Kasumi-1 (cell line): Measurements from ENCODE around the gene RNF17.
A peak's percentile ranks its signal among the peaks of the same experiment; 100 is the strongest.

ENCODE experiments used
- DNase-seq, 2 experiments: peaks; one replicate each; lab custom pipeline; 2025; lab: John Stamatoyannopoulos, UW

RNF17 gene

DNA sequence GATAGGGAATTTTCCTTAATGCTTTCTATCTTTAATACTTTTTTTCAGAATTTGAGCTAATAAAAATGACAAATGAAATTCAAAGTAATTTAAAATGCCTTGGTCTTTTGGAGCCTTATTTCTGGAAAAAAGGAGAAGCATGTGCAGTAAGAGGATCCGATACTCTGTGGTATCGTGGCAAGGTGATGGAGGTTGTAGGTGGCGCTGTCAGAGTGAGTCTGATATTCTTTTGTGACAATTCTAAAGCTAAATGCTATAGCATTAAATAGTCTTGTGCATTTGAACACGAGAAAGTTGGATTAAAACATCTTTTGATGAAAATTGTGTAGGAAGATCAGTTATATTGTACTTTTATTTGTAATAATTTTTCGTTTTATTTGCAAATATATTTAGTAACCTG, 95.0 kb downstream of the RNF17 start:
- no peak for DNase-seq

GRCh38 chr13:24860770-24861169, 96.8 kb downstream of the RNF17 start:
- no peak for DNase-seq

DNA sequence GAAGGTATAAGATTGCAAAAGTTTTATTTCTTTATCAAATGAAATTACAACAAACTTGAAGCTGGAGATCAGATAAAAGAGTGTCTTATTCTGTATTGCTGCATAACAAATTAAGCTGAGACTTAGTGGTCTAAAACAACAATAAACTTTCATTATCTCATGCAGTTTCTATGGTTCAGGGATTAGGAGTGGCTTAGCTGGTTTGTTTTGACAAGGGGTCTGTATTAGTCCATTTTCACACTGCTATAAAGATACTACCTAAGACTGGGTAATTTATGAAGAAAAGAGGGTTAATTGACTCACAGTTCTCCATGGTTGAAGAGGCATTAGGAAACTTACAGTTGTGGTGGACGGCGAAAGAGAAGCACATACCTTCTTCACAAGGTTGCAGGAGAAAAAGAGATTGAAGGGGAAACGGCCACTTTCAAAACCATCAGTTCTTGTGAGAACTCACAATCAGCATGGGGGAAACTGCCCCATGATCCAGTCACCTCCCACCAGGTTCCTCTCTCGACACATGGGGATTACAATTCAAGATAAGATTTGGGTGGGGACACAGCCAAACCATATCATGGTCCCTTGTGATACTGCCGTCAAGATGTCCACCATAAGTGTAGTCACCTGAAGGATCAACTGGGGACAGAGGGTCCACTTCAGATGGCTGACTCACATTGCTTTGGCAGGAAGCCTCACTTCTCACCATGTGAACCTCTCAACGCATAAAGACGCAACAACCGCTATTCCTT, 97.8 kb downstream of the RNF17 start:
- no peak for DNase-seq

GRCh38 chr13:24863748-24864540, 100.0 kb downstream of the RNF17 start:
- DNase-seq = no peak

DNA sequence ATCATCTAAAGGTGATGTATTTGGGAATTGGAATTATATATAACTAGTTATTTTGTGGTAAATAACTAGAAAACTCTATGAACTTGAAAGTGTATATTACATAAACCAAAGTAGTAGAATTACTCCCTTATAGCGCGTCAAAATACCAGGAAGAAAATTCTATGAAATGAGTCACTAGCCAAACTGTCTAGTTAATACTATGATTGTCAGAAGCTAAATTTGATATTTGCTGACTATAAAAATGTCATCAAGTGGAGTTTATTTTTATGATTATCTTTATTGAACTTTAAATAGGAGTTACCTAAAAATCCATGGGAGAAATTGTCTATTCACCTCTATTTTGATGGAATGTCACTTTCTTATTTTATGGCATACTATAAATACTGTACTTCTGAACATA, 100.6 kb downstream of the RNF17 start:
- DNase-seq = no peak

DNA sequence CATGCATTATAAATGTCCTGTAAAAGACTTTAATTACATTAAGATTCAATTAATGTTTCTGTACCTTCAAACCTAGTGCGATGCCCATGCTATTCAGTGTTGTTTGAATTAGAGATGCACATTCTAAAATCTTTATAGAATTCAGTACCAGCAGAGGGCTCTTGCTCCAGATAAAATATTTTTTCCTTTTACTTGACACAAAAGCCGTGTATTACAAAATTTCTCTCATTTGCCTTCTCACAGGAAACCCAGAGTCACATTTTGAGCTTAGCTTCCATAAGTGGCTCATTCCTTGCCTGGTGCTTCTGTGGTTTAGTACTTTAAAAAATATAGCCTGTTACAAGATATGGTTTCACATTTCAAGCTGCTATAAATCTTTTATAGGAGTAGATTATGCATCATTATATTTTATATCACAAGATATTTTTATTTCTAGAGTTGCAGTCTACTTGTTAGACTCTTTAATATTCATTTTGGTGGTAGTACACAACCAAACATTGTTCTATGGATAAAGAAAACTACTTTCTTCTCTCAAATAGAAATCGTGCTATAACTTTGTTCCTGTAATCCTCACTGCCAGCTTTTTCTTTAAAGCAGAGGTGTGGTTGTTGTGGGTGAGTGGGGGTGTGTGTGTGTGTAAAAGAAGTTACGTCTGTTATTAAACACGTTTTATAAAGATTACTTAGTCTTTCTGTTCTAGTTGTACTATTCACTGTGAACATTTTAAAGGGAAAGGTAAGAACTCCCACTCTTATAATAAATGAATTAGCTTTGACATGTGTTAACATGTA, 101.4 kb downstream of the RNF17 start:
- DNase-seq = peak; percentile 1 to 32

DNA sequence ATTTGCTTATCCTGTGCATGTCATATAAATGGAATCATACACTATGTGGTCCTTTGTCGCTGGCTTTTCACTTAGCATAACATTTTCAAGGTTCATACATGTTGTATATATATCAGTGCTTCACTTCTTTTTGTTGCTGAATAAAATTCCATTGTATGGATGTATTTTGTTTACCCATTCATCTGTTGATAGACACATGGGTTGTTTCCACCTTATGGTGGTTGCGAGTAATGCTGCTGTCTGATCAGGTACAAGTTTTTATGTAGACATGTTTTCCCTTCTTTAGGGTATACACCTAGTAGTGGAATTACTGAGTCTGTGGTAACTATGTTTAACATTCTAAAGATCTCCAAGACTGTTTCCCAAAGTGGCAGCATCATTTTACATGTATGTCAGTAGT, 102.5 kb downstream of the RNF17 start:
- no peak for DNase-seq

GRCh38 chr13:24868874-24869273, 104.9 kb downstream of the RNF17 start:
- DNase-seq = no peak

DNA sequence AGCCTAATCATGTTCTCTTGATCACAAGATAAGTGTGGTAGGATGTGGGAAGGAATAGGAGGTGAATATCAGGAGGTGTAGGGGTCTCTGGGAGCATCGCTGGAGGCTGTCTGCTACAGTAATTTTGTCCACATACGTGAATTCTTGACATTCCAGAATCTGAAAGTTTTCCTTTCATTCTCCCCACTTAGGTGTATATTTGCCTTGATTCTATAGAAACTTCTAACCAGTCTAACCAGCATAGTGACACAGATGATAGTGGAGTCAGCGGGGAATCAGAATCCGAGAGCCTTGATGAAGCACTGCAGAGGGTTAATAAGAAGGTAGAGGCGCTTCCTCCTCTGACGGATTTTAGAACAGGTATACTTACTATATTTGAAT, 106.4 kb downstream of the RNF17 start:
- no peak for DNase-seq

DNA sequence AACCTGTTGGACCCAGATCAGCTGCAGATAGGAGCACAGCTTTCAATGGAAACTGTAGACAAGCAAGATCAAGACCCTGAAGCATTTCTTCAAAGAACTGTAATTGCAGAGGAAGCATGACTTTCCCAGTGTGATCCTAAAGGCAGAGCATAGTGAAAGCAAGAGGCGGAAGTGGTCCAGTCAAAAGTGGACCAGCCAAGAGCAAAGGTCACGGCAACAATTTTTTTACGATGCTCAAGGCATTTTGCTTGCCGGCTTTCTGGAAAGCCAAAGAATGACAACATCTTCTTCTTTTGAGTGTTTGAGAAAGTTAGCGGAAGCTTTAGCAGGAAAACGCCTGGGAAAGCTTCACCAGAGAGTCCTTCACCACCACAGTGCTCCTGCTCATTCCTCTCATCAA, 111.6 kb downstream of the RNF17 start:
- DNase-seq = no peak

- no peak for DNase-seq
Measured at GRCh38 chr13:24877531-24877930, 113.6 kb downstream of the RNF17 start.

DNA sequence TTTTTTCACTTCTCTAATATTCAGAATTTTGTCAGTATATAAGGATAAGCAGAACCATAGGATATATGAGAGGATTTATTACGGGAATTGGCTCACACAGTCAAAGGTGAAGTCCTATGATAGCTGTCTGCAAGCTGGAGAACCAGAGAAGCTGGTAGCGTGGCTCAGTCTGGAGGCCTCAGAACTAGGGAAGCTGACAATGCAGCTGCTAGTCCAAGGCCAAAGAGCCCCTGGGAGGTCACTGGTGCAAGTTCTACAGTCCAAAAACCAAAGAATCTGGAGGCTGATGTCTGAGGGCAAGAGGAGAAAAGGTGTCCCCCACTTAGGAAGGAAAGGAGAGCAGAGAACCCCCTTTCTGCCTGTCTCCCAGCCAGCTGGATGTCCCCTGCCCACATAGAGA, 114.4 kb downstream of the RNF17 start:
- no peak for DNase-seq

GRCh38 chr13:24882665-24883064, 118.7 kb downstream of the RNF17 start:
- no peak for DNase-seq

DNA sequence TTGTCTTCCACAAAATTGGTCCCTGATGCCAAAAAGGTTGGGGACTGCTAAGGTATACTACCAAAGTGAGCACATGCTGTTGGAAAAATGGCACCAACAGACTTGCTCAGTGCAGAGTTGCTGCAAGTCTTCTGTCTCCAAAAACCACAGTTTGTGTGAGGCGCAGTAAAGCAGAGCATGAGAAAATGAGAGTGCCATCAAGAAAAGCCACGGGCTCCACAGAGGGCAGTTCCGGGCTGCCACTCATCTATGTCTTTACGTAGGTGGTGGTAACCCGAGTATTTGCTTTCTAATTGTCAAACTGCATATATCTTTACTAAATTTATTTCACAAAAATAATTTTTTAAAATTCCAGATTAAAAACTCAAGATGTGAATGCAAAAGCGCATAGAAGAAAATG, 123.8 kb downstream of the RNF17 start:
- no peak for DNase-seq

DNA sequence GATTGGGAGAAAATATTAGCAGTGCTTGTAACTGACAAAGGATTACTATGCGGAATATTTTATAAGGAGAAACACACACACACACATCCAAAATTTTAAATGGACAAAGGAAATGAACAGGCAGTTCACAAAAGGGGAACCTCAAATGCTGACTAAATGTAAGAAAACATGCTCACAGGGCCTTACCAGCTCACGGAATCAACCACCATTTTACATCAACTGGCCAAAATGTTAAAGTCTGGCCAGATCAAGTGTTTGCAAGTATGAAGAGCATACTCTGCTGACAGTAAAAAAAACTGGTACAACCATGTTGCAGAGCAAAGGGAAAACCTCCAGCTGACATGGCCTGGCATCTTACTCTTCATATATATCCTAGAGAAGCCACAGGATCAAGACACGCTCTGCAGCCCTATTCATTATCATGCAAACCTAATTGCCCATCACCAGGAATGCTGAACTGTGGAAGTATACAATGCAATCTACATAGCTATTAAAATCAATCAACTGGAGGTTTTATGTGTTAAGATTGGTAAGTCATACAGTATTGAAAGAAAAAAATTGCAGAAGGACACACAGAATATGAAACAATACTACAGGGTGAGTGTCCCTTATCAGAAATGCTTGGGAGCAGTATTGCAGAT, 124.4 kb downstream of the RNF17 start:
- no peak for DNase-seq

DNA sequence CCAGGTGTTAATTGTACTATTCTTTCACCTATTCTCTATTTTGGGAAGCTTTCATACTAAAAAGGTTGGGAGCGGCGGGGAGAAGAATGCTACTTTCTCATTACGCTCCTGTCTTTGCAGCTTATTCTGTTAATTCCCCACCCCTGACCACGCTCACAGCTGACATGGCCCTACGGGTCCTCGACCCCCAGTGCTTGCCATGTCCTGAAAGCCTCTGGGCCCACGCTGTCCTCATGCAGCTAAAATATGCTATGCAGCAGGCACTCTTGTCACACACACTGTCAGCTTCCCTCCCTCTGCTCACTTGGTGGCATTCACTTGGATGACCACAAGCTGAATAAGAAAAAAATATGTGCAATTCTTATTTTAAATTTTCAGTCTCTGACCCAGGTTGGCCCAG, 126.3 kb downstream of the RNF17 start:
- DNase-seq = no peak

GRCh38 chr13:24891476-24892108, 127.6 kb downstream of the RNF17 start:
- DNase-seq = no peak

DNA sequence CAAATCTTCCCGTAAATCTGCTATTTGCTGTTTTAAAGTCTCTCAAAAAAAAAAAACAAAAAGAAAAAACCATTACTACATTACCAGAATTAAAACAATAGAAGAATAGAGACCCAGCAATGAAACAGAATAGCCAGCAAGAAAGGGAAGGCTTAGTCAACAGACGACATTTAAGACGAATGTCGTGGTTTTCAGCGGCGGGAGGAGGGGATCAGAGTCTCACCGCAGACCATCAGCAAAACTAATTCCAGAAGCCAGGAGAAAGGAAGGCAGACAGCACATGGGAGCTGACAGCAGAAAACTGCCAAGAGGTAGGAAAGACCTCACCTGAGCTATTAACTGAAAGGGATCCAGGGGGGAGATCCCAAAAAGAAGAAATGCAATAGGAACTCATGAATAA, 128.9 kb downstream of the RNF17 start:
- DNase-seq = no peak

- DNase-seq = no peak
Measured at GRCh38 chr13:24893863-24894262, 129.9 kb downstream of the RNF17 start.

- no peak for DNase-seq
Measured at GRCh38 chr13:24894277-24894971, 130.5 kb downstream of the RNF17 start.

- no peak for DNase-seq
Measured at GRCh38 chr13:24894972-24895300, 131.0 kb downstream of the RNF17 start.
